Neuronal stem cell (in vitro differentiated cells): ENCODE data around the gene TXK.

ENCODE experiments used
- DNase-seq: peaks from one replicate; pipeline ENCODE4 v3.0.0-alpha.2; 2013; ENCODE audit warnings: low spot score
- H2AFZ ChIP-seq: one replicate; pipeline ENCODE4 v1.6.1; 2013; ENCODE audit warnings: mild to moderate bottlenecking, low read length, inconsistent platforms
- H2AK5ac ChIP-seq: 2 replicates; pipeline ENCODE4 v1.6.1; 2013; ENCODE audit warnings: low read depth, mild to moderate bottlenecking, inconsistent platforms, low read length, moderate library complexity, mixed read lengths
- H2BK120ac ChIP-seq: 2 replicates; pipeline ENCODE4 v1.6.1; 2013; ENCODE audit warnings: low read depth, mild to moderate bottlenecking, inconsistent platforms, low read length, moderate library complexity, mixed read lengths
- H2BK12ac ChIP-seq: one replicate; pipeline ENCODE4 v1.6.1; 2013; ENCODE audit warnings: low read length, inconsistent platforms
- H2BK15ac ChIP-seq: 2 replicates; pipeline ENCODE4 v1.6.1; 2013; ENCODE audit warnings: mild to moderate bottlenecking, low read length, inconsistent platforms, mixed read lengths
- H2BK5ac ChIP-seq: one replicate; pipeline ENCODE4 v1.6.1; 2013; ENCODE audit warnings: inconsistent platforms, mild to moderate bottlenecking, low read length, moderate library complexity
- H3K14ac ChIP-seq: one replicate; pipeline ENCODE4 v1.6.1; 2013; ENCODE audit warnings: low read length, inconsistent platforms
- H3K18ac ChIP-seq: 2 replicates; pipeline ENCODE4 v1.6.1; 2013; ENCODE audit warnings: low read length, inconsistent platforms
- H3K23ac ChIP-seq: 2 replicates; pipeline ENCODE4 v1.6.1; 2013; ENCODE audit warnings: low read depth, mild to moderate bottlenecking, mixed read lengths, low read length, inconsistent platforms; ENCODE audit not compliant: poor library complexity
- H3K27ac ChIP-seq: replicated peaks from 3 replicates; pipeline ENCODE4 v1.5.1; 2013; ENCODE audit warnings: low read length, inconsistent platforms
- H3K27me3 ChIP-seq, 3 experiments: 2 replicates each; pipeline ENCODE4 v1.6.1; 2013; ENCODE audit warnings: low read length in 3 of 3, mild to moderate bottlenecking in 2 of 3, inconsistent platforms in 1 of 3, low read depth in 1 of 3, mixed read lengths in 1 of 3, moderate library complexity in 1 of 3; ENCODE audit not compliant: control insufficient read depth in 3 of 3, insufficient read depth in 3 of 3
- H3K36me3 ChIP-seq, 2 donors: replicated peaks in 1 of 2; 2 replicates each; pipeline ENCODE4 v1.6.1; 2013; ENCODE audit warnings: low read length in 2 of 2; ENCODE audit not compliant: control insufficient read depth in 2 of 2, insufficient read depth in 2 of 2
- H3K4ac ChIP-seq: 2 replicates; pipeline ENCODE4 v1.6.1; 2013; ENCODE audit warnings: inconsistent platforms, mild to moderate bottlenecking, low read length, moderate library complexity
- H3K4me1 ChIP-seq, 2 donors: 1 replicate in 1 of 2; 2 replicates in 1 of 2; pipeline ENCODE4 v1.6.1; 2013; ENCODE audit warnings: low read length in 2 of 2, low read depth in 1 of 2; ENCODE audit not compliant: control insufficient read depth in 2 of 2, insufficient read depth in 1 of 2
- H3K4me2 ChIP-seq: one replicate; pipeline ENCODE4 v1.6.1; 2013; ENCODE audit warnings: mild to moderate bottlenecking, low read length, inconsistent platforms; ENCODE audit not compliant: insufficient read depth, poor library complexity, severe bottlenecking
- H3K4me3 ChIP-seq, 2 donors: 2 replicates each; pipeline ENCODE4 v1.5.1; 2013; ENCODE audit warnings: low read length in 2 of 2, mild to moderate bottlenecking in 2 of 2, inconsistent platforms in 1 of 2, moderate library complexity in 1 of 2
- H3K79me1 ChIP-seq: one replicate; pipeline ENCODE4 v1.6.1; 2013; ENCODE audit warnings: low read depth, mild to moderate bottlenecking, inconsistent platforms, low read length, moderate library complexity
- H3K9ac ChIP-seq: one replicate; pipeline ENCODE4 v1.6.1; 2013; ENCODE audit warnings: mild to moderate bottlenecking, low read depth, low read length, inconsistent platforms; ENCODE audit not compliant: poor library complexity
- H3K9me3 ChIP-seq, 2 donors: replicated peaks in 1 of 2; 2 replicates each; pipeline versions ENCODE3 to v1.6.1; 2013; ENCODE audit warnings: low read length in 2 of 2, mild to moderate bottlenecking in 2 of 2, inconsistent platforms in 1 of 2, low read depth in 1 of 2, mixed read lengths in 1 of 2, moderate library complexity in 1 of 2; ENCODE audit not compliant: control insufficient read depth in 2 of 2, insufficient read depth in 1 of 2
- H4K8ac ChIP-seq: one replicate; pipeline ENCODE4 v1.6.1; 2013; ENCODE audit warnings: low read depth, mild to moderate bottlenecking, inconsistent platforms, low read length, moderate library complexity
- H4K91ac ChIP-seq: one replicate; pipeline ENCODE4 v1.6.1; 2013; ENCODE audit warnings: low read length, low read depth, mild to moderate bottlenecking, inconsistent platforms; ENCODE audit not compliant: poor library complexity
- WGBS, 2 donors: extraction: QIAGEN DNeasy Blood & Tissue Kit; methylation state at CpG; one replicate each; pipeline ENCODE4 v1.1.7; 2013; ENCODE audit warnings: missing lambda C conversion rate in 2 of 2, mixed read lengths in 1 of 2; ENCODE audit not compliant: insufficient read length in 2 of 2, insufficient replicate concordance in 1 of 2; ENCODE audit errors: extremely low coverage in 2 of 2; 5-methylcytosine and 5-hydroxymethylcytosine counted together

Gene TXK

DNA sequence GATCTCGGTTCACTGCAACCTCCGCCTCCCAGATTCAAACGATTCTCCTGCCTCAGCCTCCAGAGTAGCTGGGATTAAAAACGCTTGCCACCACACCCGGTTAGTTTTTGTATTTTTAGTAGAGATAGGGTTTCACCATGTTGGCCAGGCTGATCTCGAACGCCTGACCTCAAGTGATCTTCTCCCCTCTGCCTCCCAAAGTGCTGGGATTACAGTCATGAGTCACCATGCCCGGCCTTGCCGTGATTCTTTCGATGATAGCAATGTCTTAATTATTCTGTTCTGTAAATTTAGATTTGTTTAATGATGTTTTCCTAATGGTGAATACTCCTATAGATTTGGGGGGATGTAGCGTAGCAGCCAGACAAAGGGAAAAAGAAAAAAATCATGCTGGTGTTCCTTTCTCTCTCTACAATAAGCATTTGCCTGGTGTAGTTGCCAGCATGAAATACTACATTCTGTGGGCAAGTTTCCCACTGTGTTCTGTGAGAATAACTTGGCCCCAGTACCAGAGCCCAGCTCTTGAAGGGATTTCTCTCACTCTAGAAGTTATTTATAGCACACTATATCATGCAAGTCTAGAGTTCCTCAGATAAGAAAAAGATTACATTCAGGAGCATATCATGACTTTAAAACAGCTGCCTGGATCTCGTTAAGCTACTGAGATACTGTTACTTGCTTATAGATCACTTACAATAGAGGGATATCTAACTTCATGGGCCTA lies 102.1 kb downstream of the TXK start:
- no peak for DNase-seq
- H2AFZ ChIP-seq, result no peak overlapping the region
- H3K9ac ChIP-seq, result no peak overlapping the region
- H4K8ac ChIP-seq, result no peak overlapping the region
- no CpG with 5 or more reads among the region's 12 CpGs for WGBS, 2 donors
- H2AK5ac ChIP-seq, result no peak overlapping the region
- H2BK5ac ChIP-seq, result no peak overlapping the region
- no peaks in the 10 kb centered on the region for H3K79me1 ChIP-seq
- H3K4me1 ChIP-seq, result peaks cover 0 to 1% of the 10 kb centered on the region in 2 donors
- H3K4me3 ChIP-seq, result no peak overlapping the region
- H3K4me2 ChIP-seq, result no peak overlapping the region
- H3K9me3 ChIP-seq, result no peaks in the 10 kb centered on the region
- no peaks in the 10 kb centered on the region for H3K27me3 ChIP-seq
- no peak overlapping the region for H2BK12ac ChIP-seq
- no peak overlapping the region for H4K91ac ChIP-seq
- no peak overlapping the region for H3K23ac ChIP-seq
- no peak overlapping the region for H2BK120ac ChIP-seq
- no peak overlapping the region for H3K14ac ChIP-seq
- no peak overlapping the region for H3K18ac ChIP-seq
- no peaks in the 10 kb centered on the region for H3K36me3 ChIP-seq
- no peak overlapping the region for H2BK15ac ChIP-seq
- H3K4ac ChIP-seq, result no peak overlapping the region
- H3K27ac ChIP-seq, result no peak overlapping the region

- Histone ChIP-seq H3K79me1 (no peaks in the 10 kb centered on the region), H2AK5ac (no peak overlapping the region), H3K23ac (no peak overlapping the region)
These were observed 103.6 kb downstream of the TXK start for GRCh38 chr4:48030470-48030869.

DNA sequence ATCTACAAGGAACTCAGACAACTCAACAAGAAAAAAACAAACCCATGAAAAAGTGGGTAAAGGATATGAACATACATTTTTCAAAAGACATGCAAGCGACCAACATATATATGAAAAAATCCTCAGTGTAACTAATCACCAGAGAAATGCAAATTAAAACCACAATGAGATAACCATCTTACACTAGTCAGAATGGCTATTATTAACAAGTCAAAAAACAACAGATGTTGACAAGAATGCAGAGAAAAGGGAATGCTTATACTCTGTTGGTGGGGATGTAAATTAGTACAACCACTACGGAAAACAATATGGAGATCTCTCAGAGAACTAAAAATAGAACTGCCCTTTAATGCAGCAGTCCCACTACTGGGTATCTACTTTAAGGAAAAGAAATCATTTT lies 105.4 kb downstream of the TXK start:
- H4K91ac ChIP-seq, result no peak overlapping the region
- no peak overlapping the region for H2BK120ac ChIP-seq
- no peaks in the 10 kb centered on the region for H3K27me3 ChIP-seq
- H2BK5ac ChIP-seq, result no peak overlapping the region
- H4K8ac ChIP-seq, result no peak overlapping the region
- no peak overlapping the region for H2AK5ac ChIP-seq
- no peak overlapping the region for H3K23ac ChIP-seq
- no peaks in the 10 kb centered on the region for H3K79me1 ChIP-seq
- no peak overlapping the region for H3K27ac ChIP-seq
- no CpG with 5 or more reads among the region's 2 CpGs for WGBS, 2 donors
- H3K9ac ChIP-seq, result no peak overlapping the region
- H3K4ac ChIP-seq, result no peak overlapping the region
- H3K4me1 ChIP-seq, result peaks cover 0 to 1% of the 10 kb centered on the region in 2 donors
- H3K36me3 ChIP-seq, result no peaks in the 10 kb centered on the region
- DNase-seq, result no peak
- no peak overlapping the region for H3K18ac ChIP-seq
- H2AFZ ChIP-seq, result no peak overlapping the region
- no peak overlapping the region for H2BK15ac ChIP-seq
- H3K9me3 ChIP-seq, result peaks cover 0 to 1% of the 10 kb centered on the region in 2 donors
- no peak overlapping the region for H3K4me2 ChIP-seq
- no peak overlapping the region for H2BK12ac ChIP-seq
- no peak overlapping the region for H3K14ac ChIP-seq
- no peak overlapping the region for H3K4me3 ChIP-seq

More at GRCh38 chr4:48030470-48030869, 103.6 kb downstream of the TXK start:
- no peak overlapping the region for H3K4me2 ChIP-seq
- no CpG with 5 or more reads among the region's 3 CpGs for WGBS, 2 donors
- no peak overlapping the region for H3K4me3 ChIP-seq
- H3K27me3 ChIP-seq, result no peaks in the 10 kb centered on the region
- no peak overlapping the region for H2BK5ac ChIP-seq
- no peak overlapping the region for H2BK12ac ChIP-seq
- H3K14ac ChIP-seq, result no peak overlapping the region
- H2BK15ac ChIP-seq, result no peak overlapping the region
- peaks cover 0 to 1% of the 10 kb centered on the region in 2 donors for H3K9me3 ChIP-seq
- peaks cover 0 to 1% of the 10 kb centered on the region in 2 donors for H3K4me1 ChIP-seq
- H3K36me3 ChIP-seq, result no peaks in the 10 kb centered on the region
- H4K91ac ChIP-seq, result no peak overlapping the region
- no peak overlapping the region for H4K8ac ChIP-seq
- no peak overlapping the region for H3K9ac ChIP-seq
- H2BK120ac ChIP-seq, result no peak overlapping the region
- H3K4ac ChIP-seq, result no peak overlapping the region
- no peak for DNase-seq
- no peak overlapping the region for H3K18ac ChIP-seq
- no peak overlapping the region for H2AFZ ChIP-seq
- H3K27ac ChIP-seq, result no peak overlapping the region

DNA sequence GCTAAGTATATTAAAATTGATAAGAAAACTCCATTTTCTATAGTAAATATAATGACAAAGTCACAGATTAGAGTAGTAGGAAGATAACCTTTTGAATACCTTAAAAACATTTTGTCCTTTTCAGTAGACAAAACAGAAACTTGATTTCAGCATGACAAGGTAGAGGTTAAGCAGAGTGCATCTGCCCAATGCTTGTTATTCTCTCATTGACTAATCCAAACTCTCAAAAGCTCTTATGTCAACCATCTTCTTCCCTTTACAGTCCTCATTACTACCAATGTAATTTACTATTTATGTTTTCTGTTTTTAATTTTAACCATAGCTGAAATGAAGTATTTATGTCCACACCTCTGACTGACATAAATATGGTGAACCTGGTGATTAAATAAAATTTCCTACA lies 106.4 kb downstream of the TXK start:
- no peak overlapping the region for H3K27ac ChIP-seq
- no peak overlapping the region for H2BK120ac ChIP-seq
- peaks cover 0 to 1% of the 10 kb centered on the region in 2 donors for H3K9me3 ChIP-seq
- no peaks in the 10 kb centered on the region for H3K79me1 ChIP-seq
- H2BK5ac ChIP-seq, result no peak overlapping the region
- no peak overlapping the region for H3K14ac ChIP-seq
- no peak overlapping the region for H4K91ac ChIP-seq
- DNase-seq, result no peak
- no peak overlapping the region for H2BK12ac ChIP-seq
- H3K27me3 ChIP-seq, result no peaks in the 10 kb centered on the region
- H3K4me3 ChIP-seq, result no peak overlapping the region
- H3K4ac ChIP-seq, result no peak overlapping the region
- no peak overlapping the region for H3K9ac ChIP-seq
- no peak overlapping the region for H2BK15ac ChIP-seq
- H3K18ac ChIP-seq, result no peak overlapping the region
- no peak overlapping the region for H3K4me2 ChIP-seq
- no peak overlapping the region for H4K8ac ChIP-seq
- no peak overlapping the region for H2AFZ ChIP-seq
- H2AK5ac ChIP-seq, result no peak overlapping the region
- no peaks in the 10 kb centered on the region for H3K36me3 ChIP-seq
- H3K23ac ChIP-seq, result no peak overlapping the region
- H3K4me1 ChIP-seq, result peaks cover 0 to 1% of the 10 kb centered on the region in 2 donors
